ENCODE results near the gene LTA4H. TPM values are rescaled to one million over a fixed set of nuclear protein-coding genes. Genes with fewer than 3 reads are reported as not detected.

The LTA4H gene
- total RNA-seq, 2 experiments from 2014 or later, result 93.7 to 94.4 TPM

- Mint-ChIP-seq H3K27ac (no peak overlapping the region), H3K4me3 (no peak overlapping the region), H3K4me1 (peaks cover 7% of the 10 kb centered on the region), H3K9me3 (no peaks in the 10 kb centered on the region), H3K27me3 (no peaks in the 10 kb centered on the region), H3K36me3 (no peaks in the 10 kb centered on the region)
- DNase-seq, result no peak
Observed at GRCh38 chr12:95994476-95994875, 40.9 kb downstream of the LTA4H start.

GRCh38 chr12:95993907-95994306 lies 41.5 kb downstream of the LTA4H start:
- DNase-seq, result no peak
- Mint-ChIP-seq H3K36me3 (no peaks in the 10 kb centered on the region), H3K9me3 (no peaks in the 10 kb centered on the region), H3K27me3 (no peaks in the 10 kb centered on the region), H3K4me1 (peaks cover 6% of the 10 kb centered on the region), H3K27ac (no peak overlapping the region), H3K4me3 (no peak overlapping the region)

- H3K27me3 Mint-ChIP-seq, result no peaks in the 10 kb centered on the region
- no peak for DNase-seq
Observed at GRCh38 chr12:95990136-95990535, 45.3 kb downstream of the LTA4H start.

DNA sequence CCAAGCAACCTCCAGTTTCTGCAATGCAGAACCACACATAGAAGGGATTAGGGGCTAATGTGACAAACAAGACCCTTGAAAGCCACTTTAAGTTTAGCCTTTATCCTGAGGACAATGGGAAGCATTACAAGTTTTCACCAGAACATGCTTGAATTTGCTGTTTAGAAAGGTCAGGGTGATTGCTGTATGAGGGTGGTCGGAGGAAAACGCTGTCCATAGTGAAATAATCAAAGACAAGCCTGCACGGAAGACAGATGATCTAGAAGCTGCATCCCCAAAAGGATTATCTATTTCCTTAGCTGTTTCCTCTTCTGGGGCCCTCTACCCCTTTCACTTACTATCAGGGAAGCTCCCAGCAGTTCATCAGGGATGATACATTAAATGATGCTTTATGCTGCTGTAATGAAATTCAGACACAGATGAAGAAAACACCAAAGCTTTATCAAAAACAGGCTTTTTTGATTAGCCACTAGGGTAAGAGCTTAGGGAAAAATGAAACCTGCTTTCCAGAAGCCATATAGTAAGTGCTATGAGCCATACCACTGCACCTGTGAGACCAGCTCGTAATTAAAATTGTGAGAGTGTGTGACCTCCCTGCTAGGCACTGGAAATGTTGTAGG lies 45.8 kb downstream of the LTA4H start:
- Mint-ChIP-seq H3K27ac (no peak overlapping the region), H3K36me3 (no peaks in the 10 kb centered on the region), H3K4me3 (no peak overlapping the region), H3K27me3 (no peaks in the 10 kb centered on the region), H3K4me1 (no peaks in the 10 kb centered on the region), H3K9me3 (no peaks in the 10 kb centered on the region)
- DNase-seq, result no peak

More at GRCh38 chr12:95990136-95990535, 45.3 kb downstream of the LTA4H start:
- no peak overlapping the region for H3K27ac Mint-ChIP-seq
- H3K9me3 Mint-ChIP-seq, result no peaks in the 10 kb centered on the region
- H3K4me1 Mint-ChIP-seq, result no peaks in the 10 kb centered on the region
- H3K4me3 Mint-ChIP-seq, result no peak overlapping the region
- no peaks in the 10 kb centered on the region for H3K36me3 Mint-ChIP-seq

- no peak for DNase-seq
- Mint-ChIP-seq H3K36me3 (no peaks in the 10 kb centered on the region), H3K9me3 (no peaks in the 10 kb centered on the region), H3K27ac (no peak overlapping the region), H3K27me3 (no peaks in the 10 kb centered on the region), H3K4me1 (no peaks in the 10 kb centered on the region), H3K4me3 (no peak overlapping the region)
Observed at GRCh38 chr12:95988506-95989275, 46.7 kb downstream of the LTA4H start.

GRCh38 chr12:95986635-95987570 lies 48.5 kb downstream of the LTA4H start:
- Mint-ChIP-seq H3K36me3 (no peaks in the 10 kb centered on the region), H3K4me1 (no peaks in the 10 kb centered on the region), H3K27ac (no peak overlapping the region), H3K27me3 (no peaks in the 10 kb centered on the region), H3K4me3 (no peak overlapping the region), H3K9me3 (no peaks in the 10 kb centered on the region)
- DNase-seq, result no peak

- Mint-ChIP-seq H3K4me1 (no peaks in the 10 kb centered on the region), H3K9me3 (no peaks in the 10 kb centered on the region), H3K4me3 (no peak overlapping the region), H3K27me3 (no peaks in the 10 kb centered on the region), H3K36me3 (no peaks in the 10 kb centered on the region), H3K27ac (no peak overlapping the region)
- DNase-seq, result no peak
Observed at GRCh38 chr12:95984682-95985081, 50.7 kb downstream of the LTA4H start.

- Mint-ChIP-seq H3K27ac (no peak overlapping the region), H3K27me3 (no peaks in the 10 kb centered on the region), H3K36me3 (no peaks in the 10 kb centered on the region)
Observed at GRCh38 chr12:95982602-95983001, 52.8 kb downstream of the LTA4H start.

GRCh38 chr12:95980437-95980836 lies 55.0 kb downstream of the LTA4H start:
- no peaks in the 10 kb centered on the region for H3K9me3 Mint-ChIP-seq
- H3K27ac Mint-ChIP-seq, result no peak overlapping the region
- DNase-seq, result no peak
- H3K4me3 Mint-ChIP-seq, result no peak overlapping the region
- no peaks in the 10 kb centered on the region for H3K36me3 Mint-ChIP-seq
- no peaks in the 10 kb centered on the region for H3K4me1 Mint-ChIP-seq
- no peaks in the 10 kb centered on the region for H3K27me3 Mint-ChIP-seq

More at GRCh38 chr12:95982602-95983001, 52.8 kb downstream of the LTA4H start:
- Mint-ChIP-seq H3K9me3 (no peaks in the 10 kb centered on the region), H3K4me1 (no peaks in the 10 kb centered on the region), H3K4me3 (no peak overlapping the region)
- no peak for DNase-seq

DNA sequence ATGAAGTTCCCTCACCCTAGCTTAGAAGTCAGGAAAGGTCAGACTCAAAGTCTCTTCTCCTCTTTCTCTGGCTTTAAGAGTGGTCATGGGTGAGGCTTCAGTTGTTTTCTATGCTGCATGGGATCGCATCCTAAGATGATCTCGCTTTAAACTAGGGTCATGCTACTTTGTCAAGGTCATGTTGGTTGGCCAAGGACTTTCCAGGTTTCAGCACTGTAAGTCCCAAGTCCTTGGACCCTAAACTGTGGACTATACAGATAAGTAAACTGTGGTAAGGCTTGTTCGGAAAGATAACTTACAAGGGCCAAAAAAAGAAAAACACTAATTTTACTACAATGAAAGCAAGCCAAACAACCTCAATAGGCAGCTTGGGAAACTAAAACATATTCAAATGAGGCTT lies 56.6 kb downstream of the LTA4H start:
- no peak overlapping the region for H3K27ac Mint-ChIP-seq
- no peaks in the 10 kb centered on the region for H3K36me3 Mint-ChIP-seq
- H3K4me3 Mint-ChIP-seq, result no peak overlapping the region
- no peaks in the 10 kb centered on the region for H3K4me1 Mint-ChIP-seq
- no peaks in the 10 kb centered on the region for H3K9me3 Mint-ChIP-seq
- no peaks in the 10 kb centered on the region for H3K27me3 Mint-ChIP-seq
- DNase-seq, result no peak

GRCh38 chr12:95978351-95978750 lies 57.0 kb downstream of the LTA4H start:
- Mint-ChIP-seq H3K36me3 (no peaks in the 10 kb centered on the region), H3K9me3 (no peaks in the 10 kb centered on the region), H3K27ac (no peak overlapping the region), H3K4me3 (no peak overlapping the region), H3K4me1 (no peaks in the 10 kb centered on the region), H3K27me3 (no peaks in the 10 kb centered on the region)
- no peak for DNase-seq

GRCh38 chr12:95977764-95978305 lies 57.6 kb downstream of the LTA4H start:
- Mint-ChIP-seq H3K27ac (no peak overlapping the region), H3K9me3 (no peaks in the 10 kb centered on the region), H3K36me3 (no peaks in the 10 kb centered on the region), H3K4me3 (no peak overlapping the region), H3K4me1 (no peaks in the 10 kb centered on the region), H3K27me3 (no peaks in the 10 kb centered on the region)
- DNase-seq, result no peak

- H3K27ac Mint-ChIP-seq, result no peak overlapping the region
Observed at GRCh38 chr12:95976416-95976832, 59.0 kb downstream of the LTA4H start.

GRCh38 chr12:95975491-95975890 lies 59.9 kb downstream of the LTA4H start:
- Mint-ChIP-seq H3K4me3 (no peak overlapping the region), H3K9me3 (no peaks in the 10 kb centered on the region), H3K4me1 (no peaks in the 10 kb centered on the region), H3K27me3 (no peaks in the 10 kb centered on the region), H3K27ac (no peak overlapping the region), H3K36me3 (no peaks in the 10 kb centered on the region)
- DNase-seq, result no peak

More at GRCh38 chr12:95976416-95976832, 59.0 kb downstream of the LTA4H start:
- Mint-ChIP-seq H3K36me3 (no peaks in the 10 kb centered on the region), H3K27me3 (no peaks in the 10 kb centered on the region), H3K4me3 (no peak overlapping the region), H3K9me3 (no peaks in the 10 kb centered on the region), H3K4me1 (no peaks in the 10 kb centered on the region)
- no peak for DNase-seq

GRCh38 chr12:95974358-95974757 lies 61.0 kb downstream of the LTA4H start:
- no peaks in the 10 kb centered on the region for H3K36me3 Mint-ChIP-seq
- no peaks in the 10 kb centered on the region for H3K9me3 Mint-ChIP-seq
- H3K4me1 Mint-ChIP-seq, result no peaks in the 10 kb centered on the region
- DNase-seq, result no peak
- no peak overlapping the region for H3K27ac Mint-ChIP-seq
- H3K4me3 Mint-ChIP-seq, result no peak overlapping the region
- H3K27me3 Mint-ChIP-seq, result no peaks in the 10 kb centered on the region

Data from activated naive CD8-positive, alpha-beta T cell treated with anti-CD3 and anti-CD28 coated beads for 36 hours (primary cell).